K562 (cell line): ENCODE data around the gene AIG1. TPM values are rescaled to one million over a fixed set of nuclear protein-coding genes. Genes with fewer than 3 reads are reported as not detected.

Experiments
- ATAC-seq: fragments of 200-7000 bp; cut with Tn5 transposase; 3 replicates; pipeline ENCODE4 v1.9.1; 2020; ENCODE audit warnings: moderate library complexity
- BruUV-seq: library from RNA; stranded (reverse); fragments of 400-500 nt; replicated peaks from 2 replicates; lab custom pipeline; 2021; lab: Mats Ljungman, UMichigan
- CTCF ChIA-PET: fragments of 300-600 bp; formaldehyde crosslinking; extraction: SDS; loops from one replicate; lab custom pipeline; 2021; ENCODE audit warnings: low intra/inter-chr PET ratio; lab: Yijun Ruan, JAX
- POLR2A ChIA-PET: fragments of 300-600, 350-650 bp; sonication (Branson Sonifier 250); formaldehyde crosslinking; extraction: SDS; loops from one replicate; lab custom pipeline; 2021; ENCODE audit warnings: antibody characterized with exemption, inconsistent platforms; lab: Yijun Ruan, JAX
- DNase-seq, 4 experiments: peaks; one replicate each; pipeline versions ENCODE4 v3.0.0 to v3.0.0-alpha.2; 2011 to 2018; ENCODE audit warnings: low spot score in 3 of 4, mixed read lengths in 3 of 4; ENCODE audit errors: extremely low read depth in 1 of 4
- FAIRE-seq: peaks from 2 replicates; lab custom pipeline; 2011; peaks lifted over from hg19 to GRCh38; lab: Jason Lieb, UNC
- H2AFZ ChIP-seq: 2 replicates; pipeline ENCODE4 v1.6.0; 2011; ENCODE audit warnings: low read depth, low read length, control low read depth, inconsistent platforms
- H3K27ac ChIP-seq: fragments of 200-600 bp; 3 replicates; pipeline ENCODE4 v1.8.0; 2011; ENCODE audit warnings: low read depth, mild to moderate bottlenecking, control low read depth, inconsistent platforms, low read length, moderate library complexity, mixed read lengths; ENCODE audit errors: extremely low read depth
- H3K27me3 ChIP-seq, 2 experiments: fragments of 300-600 bp in 1 of 2; 2 replicates in 1 of 2; 3 replicates in 1 of 2; pipeline versions ENCODE4 v1.6.0 to v1.8.0; 2011; ENCODE audit warnings: inconsistent platforms in 2 of 2, low read length in 2 of 2, mild to moderate bottlenecking in 1 of 2, mixed read lengths in 1 of 2, moderate library complexity in 1 of 2; ENCODE audit not compliant: control insufficient read depth in 2 of 2, insufficient read depth in 2 of 2
- H3K36me3 ChIP-seq: fragments of 300-600 bp; 3 replicates; pipeline ENCODE4 v1.8.0; 2011; ENCODE audit warnings: mild to moderate bottlenecking, low read length, inconsistent platforms; ENCODE audit not compliant: control insufficient read depth, insufficient read depth
- H3K4me1 ChIP-seq, 2 experiments: fragments of 200-600 bp in 1 of 2; replicated peaks in 1 of 2; 2 replicates in 1 of 2; 3 replicates in 1 of 2; pipeline versions ENCODE4 v1.5.1 to v1.8.0; 2011; ENCODE audit warnings: inconsistent platforms in 2 of 2, low read length in 2 of 2, mild to moderate bottlenecking in 1 of 2, mixed read lengths in 1 of 2, moderate library complexity in 1 of 2; ENCODE audit not compliant: control insufficient read depth in 2 of 2, insufficient read depth in 2 of 2
- H3K4me2 ChIP-seq: 2 replicates; pipeline ENCODE4 v1.6.1; 2011; ENCODE audit warnings: low read length, control low read depth, inconsistent platforms, mixed read lengths; ENCODE audit not compliant: insufficient read depth
- H3K4me3 ChIP-seq: fragments of 200-600 bp; sonication (generic), shearing (Covaris generic); 2 replicates; pipeline ENCODE4 v1.5.1; 2016; ENCODE audit warnings: control low read depth, inconsistent platforms
- H3K79me2 ChIP-seq: fragments of 200-600 bp; 3 replicates; pipeline ENCODE4 v1.8.0; 2011; ENCODE audit warnings: low read length, inconsistent platforms; ENCODE audit not compliant: control insufficient read depth, insufficient read depth
- H3K9ac ChIP-seq, 2 experiments: 2 replicates each; pipeline versions ENCODE4 v1.6.0 to v1.6.1; 2011; ENCODE audit warnings: low read depth in 2 of 2, low read length in 2 of 2, control low read depth in 1 of 2, inconsistent platforms in 1 of 2, mild to moderate bottlenecking in 1 of 2, mixed read lengths in 1 of 2; ENCODE audit not compliant: insufficient read depth in 1 of 2
- H3K9me1 ChIP-seq: one replicate; pipeline ENCODE4 v1.6.0; 2011; ENCODE audit warnings: inconsistent platforms, mild to moderate bottlenecking, low read length, moderate library complexity; ENCODE audit not compliant: control insufficient read depth, insufficient read depth
- H3K9me3 ChIP-seq: replicated peaks from 2 replicates; pipeline ENCODE4 v1.5.1; 2011; ENCODE audit warnings: low read depth, low read length, inconsistent platforms; ENCODE audit not compliant: control insufficient read depth, insufficient read depth
- H4K20me1 ChIP-seq: replicated peaks from 2 replicates; pipeline ENCODE4 v1.6.1; 2011; ENCODE audit warnings: low read length, inconsistent platforms, mixed read lengths; ENCODE audit not compliant: control insufficient read depth, insufficient read depth
- CREM ChIP-seq: IDR thresholded peaks from 2 replicates; pipeline ENCODE4 v1.6.1; 2014; ENCODE audit warnings: antibody characterized with exemption, low read depth
- ELF2 ChIP-seq: fragments of 250-450 bp; sonication (Bioruptor Pico); IDR thresholded peaks from 2 replicates; pipeline ENCODE4 v1.5.0; 2021; ENCODE audit warnings: mild to moderate bottlenecking
- ZEB2 ChIP-seq: fragments of 450-650 bp; IDR thresholded peaks from 2 replicates; pipeline ENCODE4 v1.6.1; 2016
- ZNF175 ChIP-seq: fragments of 200-800 bp; sonication (Bioruptor generic); IDR thresholded peaks from 2 replicates; pipeline ENCODE4 v1.6.1; 2016; ENCODE audit warnings: low read depth, mild to moderate bottlenecking, missing genetic modification characterization, missing compliant biosample characterization
- WGBS: fragments of 100-300 bp; shearing (Covaris generic); methylation state at CpG from one replicate; pipeline ENCODE4 v1.1.6; 2016; ENCODE audit warnings: low coverage, mixed read lengths; ENCODE audit not compliant: insufficient coverage; ENCODE audit errors: missing lambda C conversion rate; 5-methylcytosine and 5-hydroxymethylcytosine counted together
- in situ Hi-C: fragments of 300-500 bp; cut with MboI; formaldehyde crosslinking; loops from 4 replicates; pipeline ENCODE4 v1.15.0; 2018; ENCODE audit warnings: inconsistent platforms, mixed read lengths
- intact Hi-C: fragments of 100-400 bp; cut with micrococcal nuclease; formaldehyde crosslinking; loops from 2 replicates; pipeline ENCODE4 v1.14.2; 2022
- polyA plus RNA-seq, 8 experiments: library from polyadenylated mRNA; depleted of rRNA in 4 of 8; stranded (reverse) in 5 of 8; unstranded in 3 of 8; fragments of >200 nt; fragmentation: Nextera tagmentation in 2 of 8; fragmentation: Illumina TruSeq in 1 of 8; extraction: Ambion mirVana in 2 of 8; extraction: Trizol in 1 of 8; gene quantifications; 2 replicates each; pipeline versions ENCODE4 v1.2.1 to v1.2.3, GENCODE V29; 2011 to 2014; ENCODE audit warnings: inconsistent platforms in 1 of 8, missing spikeins in 1 of 8
- total RNA-seq, 7 experiments: library from RNA; depleted of rRNA in 6 of 7; stranded (reverse); fragments of >200 nt in 6 of 7; fragmentation: Illumina TruSeq in 2 of 7; extraction: Trizol in 2 of 7; gene quantifications; 2 replicates each; pipeline versions ENCODE4 v1.2.1 to v1.2.3, GENCODE V29; 2011 to 2021; ENCODE audit warnings: low replicate concordance in 1 of 7
- TF ChIP-seq, protein P1 (sequence below): fragments of 450-650 bp; formaldehyde crosslinking; IDR thresholded peaks from 2 replicates; pipeline ENCODE4 v1.4.0; 2022; ENCODE audit warnings: missing genetic modification characterization
- TF ChIP-seq, protein P2 (sequence below), 2 experiments: fragments of 450-650 bp in 1 of 2; sonication (generic) in 1 of 2; formaldehyde crosslinking in 1 of 2; IDR thresholded peaks; 2 replicates each; pipeline versions ENCODE4 v1.7.1 to v1.9.0; 2016 to 2022; ENCODE audit warnings: inconsistent platforms in 1 of 2, mild to moderate bottlenecking in 1 of 2, missing genetic modification reagents in 1 of 2

Gene AIG1
- total and polyA plus RNA-seq, 9 of the 15 experiments (the other 6 are each of a cell fraction or from before 2014, with no cell fraction given) = 74.8 to 333 (median 127) TPM

DNA sequence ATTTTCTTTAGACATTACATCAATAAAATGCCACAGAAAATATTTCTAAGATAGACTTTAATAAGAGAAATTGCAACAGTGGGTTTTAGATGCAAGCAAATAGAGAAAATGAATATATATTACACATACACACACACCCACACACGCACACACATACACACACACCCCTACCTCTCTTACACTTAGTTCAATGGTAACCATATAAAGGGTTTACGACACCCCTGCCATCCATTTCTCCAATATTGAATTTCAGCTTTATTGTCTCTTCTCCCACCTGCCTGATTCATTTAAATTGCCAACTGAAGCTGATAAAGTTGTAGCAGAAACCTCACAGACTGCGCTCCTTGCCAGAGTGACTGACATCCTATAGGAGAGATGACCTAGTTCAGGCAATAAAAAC is 235.2 kb downstream of the AIG1 start:
- Histone ChIP-seq H3K9ac (no peak overlapping the region), H3K27ac (no peak overlapping the region), H3K9me3 (no peaks in the 10 kb centered on the region), H3K4me3 (no peak overlapping the region), H2AFZ (no peak overlapping the region), H3K27me3 (no peaks in the 10 kb centered on the region; a peak in 1 of 5 replicates), H3K36me3 (peaks cover 15% of the 10 kb centered on the region; the same call in 1 of the 3 replicates), H3K9me1 (no peaks in the 10 kb centered on the region), H3K4me1 (no peaks in the 10 kb centered on the region), H4K20me1 (no peaks in the 10 kb centered on the region), H3K79me2 (no peaks in the 10 kb centered on the region), H3K4me2 (no peak overlapping the region)
- ATAC-seq (no peak), DNase-seq (no peak), FAIRE-seq (no peak)
- CTCF ChIA-PET = no interaction called here
- TF ChIP-seq CREM (no peak), ELF2 (CRISPR knock-in tag) (no peak), ZNF175 (CRISPR knock-in tag) (no peak), ZEB2 (no peak)
- TF ChIP-seq, protein P1, sequence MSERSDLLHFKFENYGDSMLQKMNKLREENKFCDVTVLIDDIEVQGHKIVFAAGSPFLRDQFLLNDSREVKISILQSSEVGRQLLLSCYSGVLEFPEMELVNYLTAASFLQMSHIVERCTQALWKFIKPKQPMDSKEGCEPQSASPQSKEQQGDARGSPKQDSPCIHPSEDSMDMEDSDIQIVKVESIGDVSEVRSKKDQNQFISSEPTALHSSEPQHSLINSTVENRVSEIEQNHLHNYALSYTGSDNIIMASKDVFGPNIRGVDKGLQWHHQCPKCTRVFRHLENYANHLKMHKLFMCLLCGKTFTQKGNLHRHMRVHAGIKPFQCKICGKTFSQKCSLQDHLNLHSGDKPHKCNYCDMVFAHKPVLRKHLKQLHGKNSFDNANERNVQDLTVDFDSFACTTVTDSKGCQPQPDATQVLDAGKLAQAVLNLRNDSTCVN = no peak
- TF ChIP-seq, protein P2, sequence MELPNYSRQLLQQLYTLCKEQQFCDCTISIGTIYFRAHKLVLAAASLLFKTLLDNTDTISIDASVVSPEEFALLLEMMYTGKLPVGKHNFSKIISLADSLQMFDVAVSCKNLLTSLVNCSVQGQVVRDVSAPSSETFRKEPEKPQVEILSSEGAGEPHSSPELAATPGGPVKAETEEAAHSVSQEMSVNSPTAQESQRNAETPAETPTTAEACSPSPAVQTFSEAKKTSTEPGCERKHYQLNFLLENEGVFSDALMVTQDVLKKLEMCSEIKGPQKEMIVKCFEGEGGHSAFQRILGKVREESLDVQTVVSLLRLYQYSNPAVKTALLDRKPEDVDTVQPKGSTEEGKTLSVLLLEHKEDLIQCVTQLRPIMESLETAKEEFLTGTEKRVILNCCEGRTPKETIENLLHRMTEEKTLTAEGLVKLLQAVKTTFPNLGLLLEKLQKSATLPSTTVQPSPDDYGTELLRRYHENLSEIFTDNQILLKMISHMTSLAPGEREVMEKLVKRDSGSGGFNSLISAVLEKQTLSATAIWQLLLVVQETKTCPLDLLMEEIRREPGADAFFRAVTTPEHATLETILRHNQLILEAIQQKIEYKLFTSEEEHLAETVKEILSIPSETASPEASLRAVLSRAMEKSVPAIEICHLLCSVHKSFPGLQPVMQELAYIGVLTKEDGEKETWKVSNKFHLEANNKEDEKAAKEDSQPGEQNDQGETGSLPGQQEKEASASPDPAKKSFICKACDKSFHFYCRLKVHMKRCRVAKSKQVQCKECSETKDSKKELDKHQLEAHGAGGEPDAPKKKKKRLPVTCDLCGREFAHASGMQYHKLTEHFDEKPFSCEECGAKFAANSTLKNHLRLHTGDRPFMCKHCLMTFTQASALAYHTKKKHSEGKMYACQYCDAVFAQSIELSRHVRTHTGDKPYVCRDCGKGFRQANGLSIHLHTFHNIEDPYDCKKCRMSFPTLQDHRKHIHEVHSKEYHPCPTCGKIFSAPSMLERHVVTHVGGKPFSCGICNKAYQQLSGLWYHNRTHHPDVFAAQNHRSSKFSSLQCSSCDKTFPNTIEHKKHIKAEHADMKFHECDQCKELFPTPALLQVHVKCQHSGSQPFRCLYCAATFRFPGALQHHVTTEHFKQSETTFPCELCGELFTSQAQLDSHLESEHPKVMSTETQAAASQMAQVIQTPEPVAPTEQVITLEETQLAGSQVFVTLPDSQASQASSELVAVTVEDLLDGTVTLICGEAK (IDR thresholded peaks at IDR 0.05) = no peak
- TF ChIP-seq, protein P2 (CRISPR knock-in tag; IDR thresholded peaks at IDR 0.05) = no peak
- BruUV-seq = no TSS peak
- 58% methylated on average over 3 of the region's 3 CpGs for WGBS
- intact Hi-C loops (no loop called here), in situ Hi-C loops (loop anchor here (25.0 kb wide), 1 partner anchor 609 kb away; no protein-coding TSS in a partner anchor)
- POLR2A ChIA-PET = no interaction called here
